Right kidney (tissue), 1 donor: ENCODE data around the gene IVD.

ENCODE experiments used
- DNase-seq: peaks from one replicate; pipeline ENCODE4 v3.0.0-alpha.2; 2016

Gene IVD

GRCh38 chr15:40369971-40370370 lies 35.6 kb upstream of the IVD start:
- no peak for DNase-seq

GRCh38 chr15:40372981-40373380 lies 32.6 kb upstream of the IVD start:
- no peak for DNase-seq

GRCh38 chr15:40377606-40378005 lies 28.0 kb upstream of the IVD start:
- DNase-seq, result no peak

- no peak for DNase-seq
These were observed 26.2 kb upstream of the IVD start for GRCh38 chr15:40379374-40379773.

GRCh38 chr15:40379853-40380252 lies 25.7 kb upstream of the IVD start:
- no peak for DNase-seq

GRCh38 chr15:40380636-40381035 lies 25.0 kb upstream of the IVD start:
- no peak for DNase-seq

GRCh38 chr15:40381818-40382529 lies 23.6 kb upstream of the IVD start:
- no peak for DNase-seq

- peak; percentile 82 for DNase-seq
These were observed 22.8 kb upstream of the IVD start, which contains the start of gene KNSTRN for GRCh38 chr15:40382580-40383456. KNSTRN (plus strand) TSS chr15:40382721; CDS start chr15:40382836, 115 bp downstream.

- DNase-seq, result no peak
These were observed 19.1 kb upstream of the IVD start for GRCh38 chr15:40386480-40386879.

GRCh38 chr15:40388941-40389823 lies 16.4 kb upstream of the IVD start:
- no peak for DNase-seq

GRCh38 chr15:40389824-40390595 lies 15.6 kb upstream of the IVD start:
- no peak for DNase-seq

- no peak for DNase-seq
These were observed 12.3 kb upstream of the IVD start for GRCh38 chr15:40392986-40393948.

GRCh38 chr15:40397688-40398412 lies 7.7 kb upstream of the IVD start:
- DNase-seq, result no peak

GRCh38 chr15:40398413-40398873 lies 7.2 kb upstream of the IVD start:
- DNase-seq, result no peak

- DNase-seq, result no peak
These were observed 6.2 kb upstream of the IVD start for GRCh38 chr15:40399370-40399769.

- DNase-seq, result no peak
These were observed 1.9 kb downstream of the IVD start for GRCh38 chr15:40407330-40407990.

- DNase-seq, result no peak
These were observed 3.8 kb downstream of the IVD start for GRCh38 chr15:40409366-40409765.

GRCh38 chr15:40410476-40410875 lies 4.9 kb downstream of the IVD start:
- DNase-seq, result no peak

GRCh38 chr15:40412095-40412759 lies 6.6 kb downstream of the IVD start:
- no peak for DNase-seq
